Measurements from ENCODE around the gene LNX2.
"Not testable (repeated sequence)": the region's sequence is repeated elsewhere in the genome, so short reads cannot be mapped to it uniquely, and the experiment has no call there.

Gene LNX2

DNA sequence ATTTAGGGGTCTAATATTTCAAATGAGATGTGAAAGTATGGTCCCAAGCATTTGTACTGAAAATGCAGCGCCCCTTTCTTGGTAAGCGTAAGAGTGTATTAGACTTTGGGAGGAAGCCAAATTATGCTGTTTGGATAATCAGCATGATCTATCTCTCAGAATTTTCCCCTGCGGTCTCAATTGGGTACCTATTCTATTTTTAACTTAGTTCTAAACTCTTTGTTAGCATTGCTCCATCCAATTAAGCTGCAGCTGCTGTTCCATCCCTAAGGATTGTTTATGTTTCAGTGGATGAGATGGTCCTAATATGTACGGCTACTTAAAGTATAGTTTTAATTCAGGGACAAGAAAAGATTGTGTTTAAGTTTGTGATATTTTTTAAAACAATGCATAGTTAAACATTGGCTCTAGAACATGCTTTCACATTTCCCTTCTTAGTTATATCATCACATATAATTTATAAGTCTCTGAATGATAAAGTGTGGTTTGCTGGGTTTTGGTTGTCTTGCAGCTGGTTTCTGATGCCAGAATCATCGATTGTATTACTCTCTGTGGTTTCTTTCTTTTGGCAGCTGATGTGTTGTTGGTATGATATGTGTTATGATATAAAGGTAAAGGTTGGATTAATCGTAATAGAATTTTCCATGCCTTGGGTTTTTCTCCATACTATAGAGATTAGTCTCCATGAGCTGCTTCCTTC is 16.4 kb upstream of the LNX2 start:
- no peak for DNase-seq

- no peak for DNase-seq
These were observed 14.9 kb upstream of the LNX2 start for GRCh38 chr13:27635266-27635665.

GRCh38 chr13:27634791-27635190 is 14.5 kb upstream of the LNX2 start:
- DNase-seq = no peak

DNA sequence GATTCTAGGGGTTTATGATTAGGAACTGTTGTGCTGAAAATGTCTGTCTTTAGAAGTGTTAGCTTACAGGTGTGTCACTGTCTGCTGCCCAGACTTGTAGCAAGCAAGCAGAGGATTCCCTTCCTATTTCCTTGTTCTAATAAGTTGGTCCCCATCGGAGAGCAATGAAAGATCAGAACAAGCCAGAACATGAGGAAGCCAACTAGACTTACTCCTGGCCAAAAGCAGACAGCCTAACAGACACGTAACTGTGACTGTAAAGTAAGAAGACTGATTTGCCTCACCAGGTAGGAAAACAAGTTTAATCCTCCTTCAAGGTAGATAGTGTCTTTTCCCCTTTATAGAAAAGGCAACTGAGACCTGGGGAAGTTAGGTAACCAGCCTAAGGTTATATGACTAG is 13.9 kb upstream of the LNX2 start:
- no peak for DNase-seq

GRCh38 chr13:27632648-27633047 is 12.3 kb upstream of the LNX2 start:
- no peak for DNase-seq

GRCh38 chr13:27632214-27632613 is 11.9 kb upstream of the LNX2 start:
- DNase-seq = no peak

DNA sequence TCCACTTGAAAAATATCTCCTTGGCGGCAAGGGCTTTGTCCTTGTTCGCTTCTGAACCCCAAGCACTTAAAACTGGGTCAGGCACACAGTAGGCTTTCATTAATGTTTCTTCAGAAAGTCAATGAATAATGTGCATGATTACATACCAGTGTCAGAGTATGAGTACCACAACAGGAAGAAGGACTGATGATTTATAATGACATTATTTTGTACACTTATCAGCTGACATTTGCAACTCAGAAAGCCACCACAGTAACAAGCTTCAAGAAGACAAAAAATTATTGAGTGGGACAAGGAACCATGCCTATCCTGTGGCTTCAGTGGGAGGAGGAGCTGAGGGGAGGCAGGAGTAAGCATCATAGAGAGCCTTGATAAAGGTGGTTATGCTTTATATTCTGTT is 11.3 kb upstream of the LNX2 start:
- DNase-seq = no peak

DNA sequence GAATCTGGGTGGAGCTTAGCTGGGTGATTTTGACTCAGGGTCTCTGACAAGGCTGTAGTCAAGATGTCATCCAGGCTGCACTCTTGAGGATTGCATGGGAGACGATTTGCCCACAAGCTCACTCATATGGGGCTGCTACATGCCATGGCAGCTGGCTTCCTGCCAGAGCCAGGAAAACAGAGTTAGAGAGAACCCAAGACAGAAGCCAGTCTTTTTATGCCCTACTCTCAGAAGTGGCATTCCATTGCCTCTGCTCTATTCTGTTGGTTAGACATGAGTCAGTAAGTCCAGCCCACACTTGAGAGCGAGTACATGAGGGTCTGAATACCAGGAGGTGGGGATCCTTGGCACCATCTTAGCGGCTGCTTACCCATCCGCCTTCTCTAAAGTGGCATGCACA is 10.8 kb upstream of the LNX2 start:
- no peak for DNase-seq

DNA sequence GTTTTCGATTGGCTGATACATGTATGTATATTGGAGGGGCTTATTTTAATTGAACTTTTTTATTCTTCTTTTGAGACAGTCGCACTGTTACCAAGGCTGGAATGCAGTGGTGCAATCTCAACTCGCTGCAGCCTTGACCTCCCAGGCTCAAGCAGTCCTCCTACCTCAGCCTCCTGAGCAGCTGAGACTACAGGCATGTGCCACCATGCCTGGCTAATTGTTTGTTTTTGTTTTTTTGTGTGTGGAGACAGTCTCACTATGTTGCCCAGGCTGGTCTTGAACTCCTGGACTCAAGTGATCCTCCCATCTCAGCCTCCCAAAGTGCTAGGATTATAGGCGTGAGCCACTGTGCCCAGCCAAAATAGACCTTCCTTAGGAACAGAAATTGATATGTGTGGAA is 8.4 kb upstream of the LNX2 start:
- not testable (repeated sequence) for DNase-seq

- no peak for DNase-seq
These were observed 7.8 kb upstream of the LNX2 start for GRCh38 chr13:27628081-27628480.

- DNase-seq = no peak
These were observed 7.1 kb upstream of the LNX2 start for GRCh38 chr13:27627380-27627779.

GRCh38 chr13:27625839-27626238 is 5.5 kb upstream of the LNX2 start:
- DNase-seq = no peak

DNA sequence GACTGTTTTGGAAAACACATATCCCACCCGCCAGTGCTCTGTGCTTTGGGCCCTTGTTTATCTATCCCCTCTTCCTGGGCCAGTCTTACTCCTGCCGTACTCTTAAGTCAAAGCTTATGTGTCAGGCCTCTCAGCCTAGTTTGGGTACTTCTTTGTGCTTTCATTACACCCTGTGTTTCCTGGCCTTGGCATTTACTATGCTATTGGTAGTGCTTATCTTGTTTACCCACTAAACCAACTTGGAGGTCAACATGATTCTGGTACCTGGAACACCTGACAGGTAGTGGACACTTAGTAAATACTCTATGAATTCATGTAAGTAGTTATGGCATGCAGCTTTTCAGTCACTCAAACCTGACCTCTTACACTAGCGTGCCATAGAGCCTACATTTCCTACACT is 3.7 kb upstream of the LNX2 start:
- no peak for DNase-seq

- no peak for DNase-seq
These were observed 2.6 kb upstream of the LNX2 start for GRCh38 chr13:27622881-27623280.

DNA sequence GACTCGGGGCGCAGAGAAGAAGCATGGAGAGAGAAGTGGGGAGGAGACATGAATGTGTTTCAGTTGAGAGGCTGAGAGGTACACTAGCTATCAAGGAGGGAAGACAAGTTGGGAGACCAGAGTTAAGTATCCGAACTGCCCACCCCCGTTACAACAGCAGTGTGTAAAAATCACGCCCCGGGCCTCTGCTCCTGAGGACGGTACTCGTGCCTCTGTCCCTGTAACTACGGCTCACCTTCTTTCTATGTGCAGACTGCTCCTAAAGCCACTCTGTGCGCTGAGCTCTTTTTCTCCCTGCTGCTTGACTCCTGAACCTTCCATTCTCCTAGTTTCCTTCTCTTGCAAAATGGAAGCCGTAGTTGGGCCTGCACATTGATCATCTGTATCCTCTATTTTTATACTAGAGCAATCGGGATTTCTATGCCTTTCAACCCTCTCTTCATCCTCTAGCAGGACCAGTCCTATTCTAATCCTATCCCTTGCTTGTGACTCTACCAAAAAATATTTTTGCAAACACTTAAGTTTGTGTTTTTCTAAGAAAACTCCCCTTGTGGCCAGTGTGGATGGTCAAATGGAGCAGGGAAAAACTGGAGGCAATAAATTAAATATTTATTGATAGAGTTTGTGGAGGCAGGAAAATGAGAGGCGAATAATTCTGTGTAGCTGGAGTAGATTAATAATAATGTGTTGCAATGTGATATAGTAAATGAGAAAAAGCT is 1.9 kb upstream of the LNX2 start:
- no peak for DNase-seq

DNA sequence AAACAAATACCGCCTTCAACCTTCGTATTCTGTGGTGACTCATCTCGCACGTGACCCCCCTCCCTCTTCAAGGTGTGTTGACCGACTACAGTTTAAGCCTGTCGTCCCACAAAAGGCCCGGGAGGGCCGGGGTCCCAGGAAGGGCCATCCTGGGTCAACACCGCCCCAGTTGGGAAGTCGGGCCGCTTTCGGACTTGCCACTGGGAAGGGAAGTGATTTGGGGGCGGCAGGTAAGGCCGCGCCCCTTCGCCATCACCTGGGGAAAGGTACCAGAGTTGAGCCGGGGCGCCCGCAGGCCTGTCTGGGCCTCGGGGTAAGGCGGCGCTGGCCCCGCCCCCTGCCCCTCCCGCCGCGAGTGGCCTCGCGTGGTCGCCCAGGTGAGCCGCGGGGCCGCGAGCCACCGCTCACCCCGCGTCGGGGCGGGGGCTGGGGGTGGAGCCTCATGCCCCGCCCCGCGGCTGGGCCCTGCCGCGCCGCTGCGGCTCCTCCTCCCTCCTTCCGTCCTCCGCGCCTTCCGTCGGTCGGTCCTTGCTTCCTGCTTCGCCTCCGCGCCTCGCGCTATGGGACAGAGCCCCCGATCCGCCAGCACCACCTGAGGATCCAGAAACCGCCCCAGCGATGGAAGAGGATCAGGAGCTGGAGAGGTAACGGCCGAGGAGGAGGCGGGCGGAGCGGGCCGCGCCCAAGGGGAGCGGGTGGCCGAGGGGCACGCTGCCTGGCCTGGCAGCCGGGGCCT is 1.2 kb upstream of the LNX2 start, which contains the start of gene POLR1D:
POLR1D (plus strand) TSS at position 527 of the 736 bp plus-strand sequence; CDS start at position 619, 92 bp downstream.
- DNase-seq = peak; percentile 88 to 92

GRCh38 chr13:27621116-27621365 is 712 bp upstream of the LNX2 start:
- no peak for DNase-seq

- peak in 1 of 2 experiments; percentile 65 for DNase-seq
These were observed 477 bp downstream of the LNX2 start for GRCh38 chr13:27619728-27620376.

DNA sequence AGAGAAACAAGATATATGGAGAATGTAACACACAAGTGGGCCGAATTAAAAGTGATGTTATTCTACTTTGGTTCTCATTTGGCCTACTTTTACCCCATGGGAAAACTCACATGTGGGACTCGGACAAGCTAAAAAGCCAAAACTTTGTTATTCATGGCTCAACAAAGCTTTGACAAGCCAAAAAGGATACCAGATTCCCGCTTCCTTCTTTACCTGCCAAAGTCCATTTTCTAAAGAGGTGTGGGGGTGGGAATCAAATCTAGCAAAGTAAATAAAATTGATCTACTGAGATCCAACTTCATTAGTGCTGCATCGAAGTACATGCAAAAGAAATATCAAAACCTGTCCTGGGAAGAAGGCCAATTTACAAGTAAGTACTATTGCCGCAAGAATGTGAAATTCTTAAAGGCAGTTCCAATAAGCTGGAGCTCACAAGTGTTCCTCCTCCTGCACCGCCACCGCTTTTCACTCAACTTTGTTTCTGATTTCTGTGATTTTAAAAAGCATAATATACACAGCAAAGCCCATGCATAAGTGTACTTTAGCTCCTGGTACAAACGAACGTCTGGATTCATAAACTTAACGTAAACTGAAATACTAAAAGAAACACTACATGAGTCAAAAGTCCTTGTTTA is 1.1 kb downstream of the LNX2 start:
- no peak for DNase-seq

- no peak for DNase-seq
These were observed 2.4 kb downstream of the LNX2 start for GRCh38 chr13:27617881-27618321.

DNA sequence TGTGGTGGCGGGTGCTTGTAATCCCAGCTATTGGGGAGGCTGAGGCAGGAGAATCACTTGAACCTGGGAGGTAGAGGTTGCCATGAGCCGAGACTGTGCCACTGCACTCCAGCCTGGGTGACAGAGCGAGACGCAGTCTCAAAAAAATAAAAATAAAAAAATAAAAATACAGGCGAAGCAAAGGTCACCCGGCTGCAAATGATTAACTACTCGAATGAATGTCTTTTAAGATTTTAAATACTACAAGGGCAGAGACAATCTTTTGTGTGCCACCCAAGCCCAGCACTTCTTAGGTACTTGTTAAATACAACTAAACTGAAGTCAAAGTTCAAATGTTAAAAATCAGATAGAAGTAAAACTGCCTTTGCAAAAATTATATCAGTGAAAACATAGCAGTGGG is 6.7 kb downstream of the LNX2 start:
- DNase-seq = no peak

- no peak for DNase-seq
These were observed 13.2 kb downstream of the LNX2 start for GRCh38 chr13:27607125-27607524.

- DNase-seq = no peak
These were observed 14.6 kb downstream of the LNX2 start for GRCh38 chr13:27605610-27606200.
